Pons (tissue), 1 donor: ENCODE results near the gene THSD4.
"Not testable (repeated sequence)": the region's sequence is repeated elsewhere in the genome, so short reads cannot be mapped to it uniquely, and the experiment has no call there.

Experiments
- DNase-seq: peaks from one replicate; pipeline ENCODE4 v3.0.0-alpha.2; 2016; ENCODE audit warnings: low spot score

The THSD4 gene

DNA sequence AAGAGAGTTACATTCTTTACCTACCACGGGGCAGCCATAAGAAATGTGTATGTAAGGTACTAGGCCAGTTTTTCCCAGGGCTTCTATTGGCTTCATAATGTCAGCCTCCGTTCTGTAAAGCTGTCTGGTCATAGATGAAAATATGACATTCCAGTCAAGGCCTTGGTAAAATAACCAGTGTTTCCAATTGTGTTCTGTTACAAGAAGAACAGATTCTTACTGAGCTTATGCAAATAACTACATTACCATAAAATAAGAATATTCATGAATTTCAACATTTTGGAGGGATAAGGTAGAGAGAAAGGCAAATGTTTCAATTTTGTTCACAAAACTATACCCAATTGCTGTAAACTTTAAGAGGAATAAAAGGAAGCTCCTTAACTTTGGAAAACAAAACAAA, 315.5 kb downstream of the THSD4 start:
- DNase-seq, result no peak

DNA sequence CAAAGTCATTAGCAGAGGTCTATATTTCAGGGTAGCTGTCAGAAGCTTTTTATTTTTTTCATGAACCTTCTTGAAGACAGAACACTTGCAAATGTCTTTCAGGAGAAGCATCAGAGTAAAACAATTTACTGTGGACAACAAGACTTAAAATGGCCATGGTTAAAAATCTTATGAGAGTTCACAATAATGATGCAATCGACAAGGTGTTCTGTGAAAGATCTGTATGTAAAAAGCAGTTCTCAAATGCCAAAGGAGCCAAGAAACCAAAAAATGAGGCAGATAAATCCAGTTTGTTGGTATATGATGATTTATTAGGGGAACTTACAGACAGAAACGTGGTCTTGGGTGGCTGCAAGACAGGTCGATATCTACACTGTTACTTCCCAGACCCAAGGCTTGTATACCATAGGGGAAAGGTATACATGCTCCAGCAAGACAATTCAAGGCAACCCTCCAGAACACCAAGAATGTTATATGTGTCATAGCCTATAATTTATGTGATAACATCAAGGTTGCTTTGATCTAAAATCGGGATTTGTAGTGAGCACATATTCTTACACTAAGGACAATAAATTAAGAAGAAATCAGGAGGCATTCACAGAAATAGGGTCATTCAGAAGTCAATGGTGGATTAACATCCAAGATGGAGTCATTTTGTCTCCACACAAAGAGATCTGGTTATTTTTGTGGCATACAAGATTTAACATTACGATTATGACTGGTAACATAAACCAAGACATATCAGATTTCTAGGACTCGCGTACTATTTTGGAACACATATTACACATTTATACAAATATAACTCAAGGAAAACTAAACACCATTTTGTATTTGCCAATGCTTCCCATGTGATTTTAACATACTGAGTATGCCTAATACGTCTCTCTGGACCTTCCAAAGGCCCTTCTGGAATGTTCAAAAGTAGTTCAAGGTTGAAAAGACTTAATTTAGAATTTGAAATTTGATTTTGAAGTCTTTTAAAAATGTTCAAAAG, 316.4 kb downstream of the THSD4 start:
- no peak for DNase-seq

DNA sequence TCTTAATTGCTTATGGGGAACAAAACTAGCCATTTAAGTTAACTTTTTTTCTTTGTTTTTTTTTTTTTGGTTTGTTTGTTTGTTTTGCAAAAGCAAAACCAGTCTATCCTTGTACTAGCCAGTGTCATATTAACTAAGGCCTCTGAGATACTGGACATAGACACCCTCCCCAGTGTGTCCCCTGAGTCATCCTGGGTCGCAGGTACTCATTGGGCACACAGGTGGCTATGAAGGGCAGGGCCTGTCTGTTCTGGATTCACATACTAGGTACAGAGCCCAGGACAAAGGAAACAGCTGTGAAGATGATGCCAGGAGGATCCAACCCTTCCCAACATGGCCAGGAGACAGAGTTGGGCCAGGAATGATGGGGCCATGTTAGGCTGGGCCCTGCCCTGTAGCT, 318.1 kb downstream of the THSD4 start:
- no peak for DNase-seq

DNA sequence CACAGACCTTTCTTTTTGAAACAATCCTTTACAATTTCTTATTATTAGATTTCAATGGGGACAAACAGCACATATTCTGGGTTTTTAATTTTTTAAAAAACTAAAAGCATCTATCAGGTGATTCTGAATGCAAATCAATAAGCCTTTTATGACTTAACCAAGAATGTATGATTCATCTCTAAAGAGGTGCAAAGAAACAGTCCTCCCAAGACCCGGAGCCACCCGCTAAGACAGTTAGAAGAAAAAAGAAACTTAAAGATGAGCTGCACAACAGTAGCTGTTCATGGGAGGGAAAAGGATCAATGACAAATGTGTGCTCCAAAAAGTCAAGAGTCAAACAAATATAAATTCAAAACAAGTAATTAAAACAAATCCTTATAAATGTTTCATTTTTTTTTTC, 319.5 kb downstream of the THSD4 start:
- no peak for DNase-seq

DNA sequence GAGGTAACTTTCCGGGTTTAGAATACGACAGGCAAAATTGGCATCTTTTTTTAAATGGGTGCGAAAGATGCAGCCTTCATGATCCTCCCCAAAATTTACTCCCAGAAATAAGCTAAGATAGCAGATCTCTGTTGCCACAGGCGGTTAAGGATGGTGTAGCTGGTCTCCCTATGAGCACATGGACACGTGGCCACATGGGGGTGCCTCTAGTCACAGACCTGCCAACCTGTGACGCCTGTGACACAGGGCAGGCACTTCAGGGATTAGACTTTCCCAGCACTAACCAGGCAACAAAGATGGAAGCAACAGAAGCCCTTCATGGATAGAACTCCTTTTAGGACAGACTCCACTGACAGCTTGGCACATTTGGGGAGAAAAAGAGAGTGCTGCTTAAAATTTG, 320.3 kb downstream of the THSD4 start:
- DNase-seq, result no peak

DNA sequence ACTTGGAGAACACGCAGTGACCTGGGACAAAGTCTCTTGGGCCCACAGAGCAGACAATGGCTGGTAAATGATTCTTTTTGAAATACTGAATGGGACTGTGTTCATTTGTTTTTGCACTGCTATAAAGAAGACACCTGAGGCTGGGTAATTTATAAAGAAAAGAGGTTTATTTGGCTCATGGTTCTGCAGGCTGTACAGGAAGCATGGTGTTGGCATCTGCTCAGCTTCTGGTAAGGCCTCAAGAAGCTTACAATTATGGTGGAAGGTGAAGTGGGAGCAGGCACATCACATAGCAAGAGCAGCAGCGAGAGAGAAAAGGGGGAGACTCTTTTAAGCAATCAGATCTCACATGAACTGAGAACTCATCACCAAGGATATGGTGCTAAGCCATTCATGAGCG, 321.6 kb downstream of the THSD4 start:
- no peak for DNase-seq

DNA sequence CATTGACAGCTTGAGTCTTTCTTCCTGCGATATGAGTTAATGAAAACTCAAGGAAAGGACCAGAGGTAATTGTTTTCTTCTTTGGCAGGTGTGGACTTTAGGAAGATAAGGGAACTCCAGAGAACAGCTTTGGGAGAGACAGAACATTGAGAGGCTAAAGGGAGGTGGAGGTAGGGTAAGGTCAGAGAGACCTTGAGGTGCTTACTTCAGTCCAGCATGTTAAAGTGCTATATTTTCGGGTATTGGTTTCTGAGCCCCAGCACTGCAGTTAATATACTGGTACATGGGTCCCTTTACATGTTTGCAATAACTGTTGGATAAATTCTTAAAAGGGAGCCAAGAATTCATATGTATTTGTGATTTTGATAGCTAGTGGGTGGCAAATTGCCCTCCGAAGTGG, 322.1 kb downstream of the THSD4 start:
- DNase-seq, result no peak

DNA sequence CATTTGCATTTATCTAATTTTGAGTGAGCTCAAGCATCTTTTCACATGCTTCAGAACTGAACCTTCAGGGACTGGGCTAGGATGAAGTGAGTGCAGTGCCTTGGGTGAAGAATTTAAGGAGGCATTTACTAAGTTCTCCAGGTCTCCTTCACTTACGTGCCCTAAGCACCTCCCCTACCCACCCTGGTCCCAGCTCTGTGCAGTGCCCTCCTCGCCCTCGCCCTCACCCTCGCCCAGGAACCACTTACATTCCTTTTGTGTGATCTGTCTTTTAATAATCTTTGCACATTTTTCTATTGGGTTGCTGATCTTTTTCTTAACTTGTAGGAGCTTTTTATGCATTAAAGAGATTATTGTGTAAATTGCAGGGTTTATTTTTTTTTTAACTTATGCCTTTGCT, 322.6 kb downstream of the THSD4 start:
- no peak for DNase-seq

DNA sequence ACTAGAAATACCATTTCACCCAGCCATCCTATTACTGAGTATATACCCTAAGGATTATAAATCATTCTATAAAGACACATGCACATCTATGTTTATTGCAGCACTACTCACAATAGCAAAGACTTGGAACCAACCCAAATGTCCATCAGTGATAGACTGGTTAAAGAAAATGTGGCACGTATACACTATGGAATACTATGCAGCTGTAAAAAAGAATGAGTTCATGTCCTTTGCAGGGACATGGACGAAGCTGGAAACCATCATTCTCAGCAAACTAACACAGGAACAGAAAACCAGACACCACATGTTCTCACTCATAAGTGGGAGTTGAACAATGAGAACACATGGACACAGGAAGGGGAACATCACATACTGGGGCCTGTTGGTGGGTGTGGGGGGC, 324.2 kb downstream of the THSD4 start:
- not testable (repeated sequence) for DNase-seq

DNA sequence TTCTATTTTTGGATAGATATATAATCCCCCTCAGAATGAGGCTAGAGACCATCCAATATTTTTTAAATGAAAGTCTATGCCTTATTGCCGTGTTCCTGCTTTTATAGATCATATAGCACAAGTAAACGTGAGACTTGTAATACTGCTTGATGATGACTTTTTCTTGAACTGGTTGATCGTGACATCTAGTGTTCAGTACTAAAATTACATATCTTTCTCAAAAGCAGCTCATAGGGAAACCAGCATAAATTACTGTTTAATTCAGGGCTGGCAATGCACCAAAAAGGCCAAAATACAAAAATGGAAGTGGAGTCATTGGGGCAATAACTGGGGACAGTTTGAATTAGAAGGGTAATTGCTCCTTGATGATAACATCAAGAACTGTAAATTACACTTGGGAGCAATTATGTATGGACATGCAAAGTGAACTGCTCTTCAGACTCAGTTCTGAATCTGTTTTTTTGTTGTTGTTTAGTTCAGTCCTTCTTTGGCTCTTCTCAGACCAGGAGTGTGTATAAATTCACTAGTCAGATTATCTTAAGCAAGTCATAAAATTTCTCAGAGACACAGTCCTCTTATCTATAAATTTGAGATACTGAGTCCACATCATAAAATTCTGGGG, 325.3 kb downstream of the THSD4 start:
- DNase-seq, result peak; percentile 77

DNA sequence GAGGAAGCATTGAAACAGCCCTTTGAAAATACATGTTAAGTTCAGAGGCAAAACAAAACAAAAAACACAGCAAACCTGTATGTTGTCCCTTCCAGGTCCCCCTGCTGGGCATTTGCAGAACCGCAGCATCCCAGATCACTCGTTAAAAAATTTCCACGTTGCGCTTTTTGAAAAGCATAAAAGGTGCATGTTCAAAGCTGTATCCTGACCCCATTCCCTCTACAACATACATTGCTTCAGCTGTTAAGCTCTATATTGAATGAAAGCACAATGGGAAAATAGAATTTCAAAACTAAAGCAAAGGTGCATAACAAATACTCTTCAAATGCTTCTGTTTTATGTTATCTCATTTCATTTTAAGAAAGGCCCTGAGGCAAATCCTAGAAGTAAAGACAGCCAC, 328.3 kb downstream of the THSD4 start:
- DNase-seq, result peak; percentile 20

DNA sequence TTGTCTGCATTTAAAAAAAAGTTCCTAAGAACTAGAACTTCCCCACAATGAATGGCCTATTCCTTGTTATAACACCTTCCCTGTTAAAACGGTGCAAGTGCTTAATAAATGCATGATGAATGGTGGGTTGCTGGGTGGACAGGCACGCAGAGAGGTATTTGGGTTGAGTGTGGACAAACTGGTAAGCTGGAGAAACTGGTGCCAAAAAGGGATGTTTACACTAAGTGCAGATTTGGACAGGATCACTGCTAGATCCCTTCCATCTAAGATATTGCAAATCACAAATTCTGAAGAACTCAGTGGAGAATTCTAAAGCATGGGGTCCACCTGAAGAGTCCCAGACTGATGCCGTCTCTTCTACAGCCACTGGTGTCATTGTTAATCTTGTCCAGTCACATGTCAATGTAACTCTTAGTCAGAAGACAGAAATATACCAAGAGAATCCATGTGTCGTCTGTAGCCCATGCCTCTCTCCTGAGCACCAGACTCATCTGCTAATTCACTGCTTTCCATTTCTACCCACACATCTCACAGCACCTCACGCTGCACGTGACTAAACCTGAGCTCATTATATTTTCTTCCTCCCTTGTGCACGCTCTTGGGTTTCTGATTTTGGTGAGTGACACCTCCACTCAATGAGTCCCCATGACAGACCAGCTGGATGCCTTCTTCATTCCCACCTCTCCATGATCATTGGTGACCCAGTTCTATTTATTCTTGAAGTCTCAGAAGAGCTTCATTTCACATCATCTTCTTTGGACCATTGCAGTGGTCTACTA, 328.9 kb downstream of the THSD4 start:
- no peak for DNase-seq

DNA sequence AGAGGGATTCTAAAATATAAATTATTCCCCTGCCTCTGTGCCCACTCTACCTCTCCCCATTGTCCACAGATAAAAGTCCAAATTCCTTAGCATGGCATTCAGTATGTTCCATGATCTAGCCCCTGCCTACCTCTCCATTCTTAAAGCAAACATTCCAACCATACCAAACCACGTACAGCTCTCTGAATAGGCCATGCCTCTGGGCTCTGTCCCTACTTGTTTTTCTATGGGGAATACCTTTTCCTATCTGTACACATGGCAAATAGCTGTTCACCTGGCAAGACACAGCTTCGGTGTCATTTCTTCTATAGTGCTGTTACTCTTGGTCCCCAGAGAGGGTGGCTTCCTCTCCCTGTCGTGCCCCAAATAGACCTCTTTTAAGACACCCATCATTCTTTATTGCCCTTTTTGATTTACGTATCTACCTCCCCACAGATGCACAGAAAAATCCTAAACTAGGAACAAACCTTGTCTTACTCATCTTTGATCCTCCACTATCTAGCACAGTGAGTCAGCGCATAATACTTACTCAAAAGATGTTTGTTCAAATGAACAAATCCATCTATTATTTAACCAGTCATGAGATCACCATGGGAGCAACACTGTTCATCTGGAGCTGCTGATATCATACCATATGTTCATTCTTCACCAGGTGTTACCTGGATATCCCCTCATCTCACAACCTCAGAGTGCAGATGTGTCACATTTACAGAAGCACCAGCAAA, 329.8 kb downstream of the THSD4 start:
- no peak for DNase-seq

DNA sequence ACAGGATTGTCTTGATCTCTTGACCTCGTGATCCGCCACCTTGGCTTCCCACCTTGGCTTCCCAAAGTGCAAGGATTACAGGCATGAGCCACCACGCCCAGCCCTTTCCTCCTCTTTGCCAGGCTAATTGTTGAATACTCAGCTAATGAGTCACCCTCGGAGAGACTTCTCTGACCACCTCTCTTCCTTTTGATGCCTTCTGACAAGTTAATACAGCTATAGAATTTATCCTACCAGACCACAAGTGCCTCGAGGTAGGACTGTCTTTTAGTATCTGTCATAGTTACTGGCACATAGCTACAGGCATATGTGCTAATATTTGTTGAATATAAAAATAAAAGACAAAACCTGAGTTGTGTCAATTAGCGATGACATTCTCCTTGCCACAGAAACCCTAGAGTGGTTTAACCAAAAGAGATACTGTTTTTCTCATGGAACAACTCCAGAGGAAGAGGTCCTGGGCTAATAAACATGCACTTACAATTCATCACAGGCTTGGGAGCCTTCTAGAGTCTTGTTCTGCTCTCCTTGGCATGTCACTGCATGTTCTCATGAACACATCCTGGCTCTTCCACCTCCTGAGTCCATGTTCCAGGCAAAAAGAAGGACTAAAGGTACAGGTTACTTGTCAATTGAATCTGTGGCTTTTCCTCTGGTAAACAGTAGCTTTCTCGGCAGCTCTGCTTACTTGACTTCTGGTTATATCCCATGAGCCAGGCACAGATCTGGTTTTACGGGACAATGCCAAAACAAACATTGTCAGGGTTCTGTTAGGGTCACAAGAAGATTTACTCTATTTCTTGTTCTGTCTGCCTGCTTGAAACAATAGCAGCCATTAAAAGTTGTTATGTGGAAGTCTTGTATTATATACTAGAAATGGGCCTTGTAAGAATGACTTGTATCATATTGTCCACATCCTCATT, 332.3 kb downstream of the THSD4 start:
- DNase-seq, result no peak

DNA sequence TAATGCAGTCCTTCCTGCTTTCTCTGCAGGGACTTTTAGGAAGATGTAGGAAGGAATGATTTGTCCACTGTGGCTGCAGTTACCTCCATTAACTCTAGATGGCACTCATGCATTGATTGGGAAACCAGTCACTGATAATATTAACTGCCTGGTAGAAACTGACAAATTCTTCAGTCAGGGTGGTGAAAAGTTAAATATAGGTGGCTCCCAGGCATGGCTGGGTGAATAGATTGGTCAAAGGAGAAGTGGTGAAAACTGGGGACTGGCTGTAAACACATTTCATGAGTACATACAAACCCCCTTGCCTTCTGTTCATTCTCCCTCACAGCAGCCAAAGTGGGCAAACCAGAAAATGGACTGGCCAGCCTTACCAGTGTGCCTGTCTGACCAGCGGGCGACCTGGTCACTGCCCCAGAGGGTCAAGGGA, 333.4 kb downstream of the THSD4 start:
- DNase-seq, result peak; percentile 72

DNA sequence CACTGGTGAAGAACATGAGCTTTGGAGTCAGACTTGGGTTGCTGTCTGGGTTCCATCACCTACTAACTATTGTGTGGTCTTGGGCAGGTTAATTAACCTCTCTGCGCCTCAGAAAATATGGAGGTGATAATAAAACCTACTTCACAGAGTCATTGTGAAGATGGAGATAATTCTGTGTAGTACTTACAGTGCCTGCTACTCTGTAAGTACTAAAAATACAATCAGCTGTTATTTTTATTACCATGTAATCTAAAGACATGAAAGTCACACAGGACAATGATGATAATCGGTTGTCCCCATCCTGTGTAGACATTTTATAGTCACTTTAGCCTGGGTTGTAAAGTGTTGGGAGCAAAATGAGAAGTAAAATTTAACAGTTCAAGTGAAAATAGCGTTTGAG, 334.1 kb downstream of the THSD4 start:
- no peak for DNase-seq

DNA sequence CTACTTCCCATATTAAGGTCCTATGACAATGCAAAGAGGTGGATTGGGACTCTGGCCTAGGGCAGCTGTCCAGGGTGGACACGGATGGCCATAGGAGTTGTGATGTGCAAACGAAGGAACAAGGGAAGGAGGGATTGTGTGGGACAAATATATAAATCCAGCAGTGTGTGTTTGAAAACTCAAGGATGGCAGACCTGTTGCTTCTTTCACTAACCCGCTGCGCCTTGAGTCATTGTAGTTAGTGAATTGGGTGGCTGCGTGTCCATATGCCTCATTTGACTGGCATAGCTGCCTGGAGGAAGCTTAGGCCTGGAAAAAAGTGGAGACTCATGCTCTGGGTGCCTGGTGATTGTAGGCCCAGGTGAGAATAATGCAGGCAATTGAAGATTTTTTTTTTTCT, 334.7 kb downstream of the THSD4 start:
- DNase-seq, result no peak

DNA sequence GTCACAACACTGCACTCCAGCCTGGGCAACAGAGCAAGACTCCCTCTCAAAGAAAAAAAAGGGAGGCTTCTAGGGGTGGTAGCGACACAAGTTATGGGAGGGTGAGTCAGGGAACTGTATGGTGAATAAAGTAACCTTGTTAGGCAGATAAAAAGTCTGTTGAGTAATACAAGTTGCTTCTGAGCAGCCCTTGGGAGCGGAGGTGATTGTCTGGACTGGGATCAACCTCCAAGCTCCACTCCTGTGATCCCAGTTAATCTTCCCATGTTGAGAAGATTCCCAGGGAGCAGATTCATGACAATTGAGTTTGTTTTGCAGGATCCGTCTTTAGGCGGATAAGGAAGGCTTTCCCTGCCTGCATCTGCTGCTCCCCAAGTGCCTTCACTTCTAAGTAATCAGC, 335.9 kb downstream of the THSD4 start:
- DNase-seq, result no peak

DNA sequence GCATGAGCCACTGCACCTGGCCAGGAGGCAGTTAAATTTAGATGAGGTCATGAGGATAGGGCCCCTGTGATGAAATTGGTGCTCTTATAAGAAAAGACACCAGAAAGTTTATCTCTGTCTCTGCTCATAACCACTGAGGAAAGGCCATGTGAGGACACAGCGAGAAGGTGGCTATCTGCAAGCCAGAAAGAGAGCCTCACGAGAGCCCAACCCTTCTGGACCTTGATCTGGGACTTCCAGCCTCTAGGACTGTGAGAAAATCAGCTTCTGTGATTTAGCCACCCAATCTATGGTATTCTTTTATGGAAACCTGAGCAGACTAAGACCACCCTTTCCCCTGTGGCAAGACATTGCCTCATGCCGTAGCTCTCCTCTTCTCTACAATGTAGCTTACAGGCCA, 337.6 kb downstream of the THSD4 start:
- DNase-seq, result no peak

DNA sequence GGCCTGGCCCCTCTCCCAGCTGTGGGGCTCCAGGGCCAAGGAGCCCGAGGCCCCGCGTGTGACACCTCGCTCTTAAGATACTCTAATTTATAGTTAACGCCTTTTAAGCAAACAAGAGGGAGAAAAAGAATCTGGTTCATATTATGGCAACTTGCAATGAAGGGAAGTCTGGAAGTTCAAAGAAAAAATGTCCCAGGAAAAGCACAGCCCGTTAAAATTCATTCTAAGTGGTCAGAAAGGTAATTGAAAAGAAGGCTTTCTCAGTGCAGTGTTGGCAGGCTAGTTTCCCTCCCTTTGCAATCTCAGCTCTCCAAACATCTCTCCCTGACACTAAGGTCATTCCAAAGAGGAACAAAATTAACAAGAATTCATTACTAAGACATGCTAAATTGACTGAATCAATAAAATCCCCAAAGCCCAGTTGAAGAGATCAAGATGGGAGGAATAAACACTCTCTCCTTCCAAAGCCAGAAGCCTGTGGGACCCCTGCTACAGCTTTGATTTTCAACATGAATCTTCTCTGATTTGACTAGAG, 339.3 kb downstream of the THSD4 start:
- no peak for DNase-seq

DNA sequence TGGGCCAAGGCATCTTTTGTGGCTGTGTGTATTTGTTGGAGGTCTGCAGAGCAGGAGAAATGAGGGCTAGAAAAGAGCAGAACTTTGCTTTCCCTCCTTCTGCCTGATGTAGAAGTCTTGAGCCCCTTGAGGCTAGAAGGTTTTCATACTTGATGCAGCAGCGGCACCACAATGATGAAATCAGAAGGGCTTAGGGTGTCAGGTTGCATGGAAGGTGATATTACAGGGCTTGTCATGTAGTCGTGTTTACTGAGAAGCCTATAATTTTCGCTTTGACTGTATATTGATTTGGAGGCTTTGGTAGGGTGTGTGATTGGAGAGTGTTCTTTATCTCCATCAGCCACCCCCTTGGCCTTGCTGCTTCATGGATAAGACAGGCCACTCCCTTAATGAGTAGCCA, 339.8 kb downstream of the THSD4 start:
- no peak for DNase-seq
